GM18867 (cell line): ENCODE data around the gene MBP.

Experiments used
- ATAC-seq: cut with Tn5 transposase; IDR thresholded peaks from one replicate; pipeline ENCODE4 v1.9.1; 2021; ENCODE audit warnings: mild to moderate bottlenecking, moderate library complexity; ENCODE audit not compliant: unreplicated experiment

Gene MBP

DNA sequence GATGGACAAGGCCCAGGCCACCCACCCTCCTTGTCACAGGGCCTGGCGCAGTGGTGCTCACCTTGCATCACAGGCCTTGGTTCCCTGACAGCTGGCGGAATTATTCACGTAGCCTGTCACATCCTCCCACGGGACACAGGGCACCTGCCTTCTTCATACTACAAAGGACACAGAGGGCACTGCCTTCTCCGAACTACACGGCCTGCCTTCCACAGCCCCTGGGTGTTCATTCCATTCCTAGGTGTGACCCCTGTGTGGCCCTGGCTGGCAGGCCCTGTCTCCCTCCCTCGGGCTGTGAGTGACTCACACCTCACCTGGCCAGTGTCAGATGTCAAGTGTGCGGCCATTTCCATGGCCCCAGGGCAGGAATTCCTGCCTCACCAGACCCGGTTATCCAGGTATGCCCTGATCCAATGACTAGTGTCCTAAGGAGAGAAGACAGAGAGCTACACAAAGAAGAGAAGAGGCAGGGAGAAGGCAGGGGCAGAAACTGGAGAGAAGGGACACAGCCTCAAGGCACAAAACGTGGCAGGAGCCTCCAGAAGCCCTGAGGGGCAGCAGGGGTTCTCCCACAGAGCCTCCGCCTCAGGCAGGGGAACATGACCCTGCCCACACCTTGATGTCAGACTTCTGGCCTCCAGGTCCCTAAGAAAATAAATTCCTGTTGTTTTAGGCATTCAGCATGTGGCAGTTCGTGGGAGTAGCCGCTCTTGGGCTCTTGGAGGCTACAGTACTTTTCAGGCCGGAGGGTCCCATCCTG, 43.4 kb downstream of the MBP start:
- no peak for ATAC-seq

DNA sequence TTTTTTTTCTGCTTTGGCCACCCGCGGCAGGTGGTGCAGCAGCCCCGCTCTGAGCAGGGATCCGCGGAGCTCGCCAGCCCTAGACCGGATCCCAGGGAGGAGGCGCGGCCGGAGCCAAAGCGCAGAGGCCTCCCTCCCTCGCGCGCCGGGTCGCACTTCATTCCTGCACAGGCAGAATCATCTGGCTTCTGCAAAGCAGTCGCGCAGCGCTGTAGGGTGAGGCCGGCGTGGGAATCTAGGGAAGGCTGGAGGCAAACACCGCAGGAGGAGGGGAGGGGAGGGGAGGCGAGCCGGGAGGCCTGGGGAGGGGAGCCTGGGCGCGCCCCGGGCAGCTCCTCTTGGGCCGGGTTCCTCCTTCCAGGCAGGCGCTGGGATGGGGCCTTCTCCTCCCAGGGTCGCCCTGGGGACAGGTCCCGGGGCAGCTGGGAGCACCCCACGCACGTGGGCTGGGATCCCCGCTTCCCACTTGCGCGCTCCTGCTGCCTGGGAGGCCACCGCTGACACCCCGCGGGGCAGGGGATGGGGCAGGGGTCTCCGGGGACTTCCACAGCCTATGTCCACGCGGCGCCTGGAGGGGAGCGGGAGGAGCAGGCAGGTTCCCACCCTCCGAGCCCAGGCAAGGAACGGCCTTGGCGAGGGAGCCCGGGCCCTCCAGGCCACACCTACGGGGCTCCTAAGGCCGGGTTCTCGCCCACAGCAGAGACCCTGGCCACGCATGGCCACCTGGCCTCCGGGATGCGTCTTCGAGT, 45.0 kb downstream of the MBP start:
- ATAC-seq: no peak

DNA sequence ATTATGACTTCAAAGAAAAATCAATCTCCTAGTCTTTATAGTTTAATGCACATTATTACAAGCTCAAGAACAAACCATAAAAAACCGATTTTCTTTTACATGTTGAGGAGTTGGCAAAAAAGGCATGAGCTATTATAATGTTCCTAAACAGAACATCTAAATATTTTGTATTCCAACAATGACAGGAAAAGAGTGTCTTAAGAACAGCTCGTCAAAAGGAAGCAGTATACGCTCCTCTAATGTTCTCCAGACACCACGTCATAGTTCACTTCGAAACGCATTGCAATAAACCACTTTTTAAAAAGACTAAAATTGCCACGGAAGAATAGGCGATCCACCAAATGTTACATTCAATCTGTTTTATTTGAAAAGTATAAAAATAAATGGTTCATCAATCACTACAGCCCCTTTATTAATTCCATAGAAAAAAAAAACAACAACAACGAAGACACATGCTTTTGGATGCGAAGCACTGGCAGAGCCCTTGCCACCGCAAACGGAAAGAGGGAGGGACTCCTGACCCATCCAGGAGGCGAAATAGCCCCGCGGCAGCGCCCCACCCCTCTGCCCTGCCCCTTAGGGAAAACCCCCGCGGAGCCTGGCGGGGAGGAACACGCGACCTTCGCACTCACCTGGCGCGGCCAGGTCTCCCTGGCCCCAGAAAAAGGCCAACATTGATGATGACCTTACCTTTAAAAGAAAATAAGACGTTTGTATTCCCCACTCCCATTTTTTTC, 45.8 kb downstream of the MBP start:
- no peak for ATAC-seq

DNA sequence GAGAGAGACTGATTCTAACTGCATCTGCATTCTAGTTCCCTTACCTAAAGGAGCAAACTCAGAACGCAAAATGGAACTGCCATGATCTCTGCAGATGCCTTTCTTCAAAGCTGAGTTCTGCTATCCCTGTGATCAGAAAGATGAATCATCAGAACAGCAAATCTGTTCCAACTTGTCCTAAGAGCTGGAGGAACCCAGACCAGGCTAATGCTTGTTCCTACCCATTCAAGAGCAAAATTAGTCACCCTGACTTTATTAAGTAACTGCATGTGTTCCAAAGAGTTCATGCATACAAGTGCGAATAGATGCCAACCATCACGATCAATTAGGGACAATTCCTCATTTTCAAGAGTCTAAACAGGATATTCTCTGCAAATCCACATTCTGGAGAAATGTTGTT, 46.5 kb downstream of the MBP start:
- ATAC-seq: no peak

DNA sequence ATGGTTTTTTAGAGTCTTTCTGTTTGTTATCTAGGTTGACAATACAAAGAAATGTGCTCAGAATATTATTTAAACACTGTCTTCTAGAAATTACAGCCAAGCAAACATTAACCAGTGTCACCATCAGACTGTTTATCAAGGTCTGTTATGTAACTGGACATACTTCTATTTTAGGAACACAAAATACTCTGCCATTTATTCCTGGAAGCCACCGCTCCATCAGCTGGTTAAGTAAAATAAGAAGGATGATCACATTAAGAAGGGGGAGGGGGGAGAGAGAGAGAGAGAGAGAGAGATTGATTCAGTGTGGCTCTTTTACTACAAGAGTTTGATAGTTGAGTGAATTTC, 47.9 kb downstream of the MBP start:
- ATAC-seq: no peak

DNA sequence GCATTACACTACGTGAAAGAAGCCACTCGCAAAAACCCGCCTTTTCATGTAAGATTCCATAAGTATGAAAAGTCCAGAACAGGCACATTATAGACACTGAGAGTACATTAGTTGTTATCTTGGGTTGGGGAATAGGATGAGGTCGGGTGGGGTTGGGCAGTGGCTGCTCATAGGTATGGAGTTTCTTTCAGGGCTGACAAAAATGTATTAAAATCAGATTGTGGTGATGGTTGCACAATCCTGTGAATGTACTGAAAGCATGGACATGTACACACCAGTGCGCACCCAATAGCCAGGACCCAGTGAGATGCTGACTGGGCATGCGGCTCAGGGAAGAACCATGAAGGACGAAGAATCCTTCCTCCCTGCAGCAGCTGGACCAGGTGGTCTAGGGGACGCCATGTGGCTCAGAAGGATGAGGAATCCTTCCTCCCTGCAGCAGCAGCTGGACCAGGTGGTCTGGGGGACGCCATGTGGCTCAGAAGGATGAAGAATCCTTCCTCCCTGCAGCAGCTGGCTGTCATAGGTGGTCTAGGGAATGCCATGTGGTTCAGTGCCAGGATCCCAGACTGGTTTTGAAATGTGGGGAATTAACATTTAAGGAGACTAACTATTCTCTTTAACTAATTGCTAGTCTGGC, 50.1 kb downstream of the MBP start:
- no peak for ATAC-seq

DNA sequence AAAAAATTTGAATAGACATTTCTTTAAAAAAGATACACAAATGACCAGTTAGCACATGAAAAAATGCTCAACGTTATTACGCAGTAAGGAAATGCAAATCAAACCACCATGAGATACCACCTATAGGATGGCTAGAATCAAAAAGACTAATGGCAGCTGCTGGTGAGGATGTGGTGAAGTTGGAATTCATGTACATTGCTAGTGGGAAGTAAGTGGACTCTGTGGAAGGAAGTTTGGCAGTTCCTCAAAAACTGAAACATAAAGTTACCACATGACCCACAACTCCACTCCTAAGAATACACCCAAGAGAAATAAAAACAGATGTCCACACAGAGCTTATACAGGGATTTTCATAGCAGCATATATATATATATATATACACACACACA, 51.2 kb downstream of the MBP start:
- ATAC-seq: no peak

DNA sequence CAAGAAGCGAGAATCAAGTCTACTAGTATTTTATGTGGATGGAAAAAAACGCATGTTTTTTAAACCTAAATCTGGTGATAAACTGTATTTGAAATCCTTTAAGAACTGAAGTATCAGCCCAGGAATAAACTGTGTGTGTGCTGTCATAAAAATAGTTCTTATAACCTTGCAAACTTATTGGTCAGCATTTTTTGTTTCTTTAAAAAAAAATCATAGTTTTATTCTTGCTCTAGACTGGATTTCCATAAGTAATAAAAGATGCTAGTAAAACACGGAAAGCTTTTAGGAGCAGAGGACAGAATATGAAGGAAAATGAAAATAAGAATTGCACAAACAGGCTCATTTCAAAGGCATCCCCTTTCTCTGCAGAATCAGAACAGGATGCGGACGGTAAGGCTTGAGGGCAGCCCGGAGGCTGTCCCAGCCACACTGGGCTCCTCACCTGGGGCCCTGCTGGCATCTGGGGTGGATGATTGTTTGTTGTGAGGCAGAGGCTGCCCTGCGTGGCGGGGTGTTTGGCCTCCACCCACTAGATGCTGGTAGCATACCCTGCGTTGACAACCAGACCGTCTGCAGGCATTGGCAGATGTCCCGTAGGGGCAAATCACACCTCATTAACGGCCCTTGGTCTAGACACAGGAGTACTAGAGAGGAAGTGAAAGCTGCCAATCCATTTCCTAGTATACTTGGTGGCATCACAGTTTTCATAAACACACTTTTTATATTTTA, 52.5 kb downstream of the MBP start:
- peak; percentile 97 for ATAC-seq

DNA sequence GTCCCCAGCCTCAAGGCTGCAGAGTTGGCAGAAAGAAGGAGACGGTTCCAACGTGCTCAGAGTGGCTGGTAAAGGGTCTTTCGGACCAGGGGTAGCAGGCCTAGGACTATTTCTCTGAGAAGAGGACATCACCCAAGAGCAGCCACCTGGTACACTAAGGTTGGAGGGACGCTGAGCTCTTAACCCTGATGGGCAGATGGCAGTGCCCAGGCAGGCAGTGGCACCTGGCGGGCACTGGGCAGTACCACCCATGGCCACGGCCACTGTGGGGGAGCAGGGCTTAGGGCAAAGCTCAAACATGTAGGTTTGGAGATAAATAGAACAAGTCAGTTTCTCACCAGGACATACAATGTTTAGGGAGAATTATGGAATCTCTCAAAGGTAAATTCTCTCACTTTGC, 53.5 kb downstream of the MBP start:
- ATAC-seq: no peak

DNA sequence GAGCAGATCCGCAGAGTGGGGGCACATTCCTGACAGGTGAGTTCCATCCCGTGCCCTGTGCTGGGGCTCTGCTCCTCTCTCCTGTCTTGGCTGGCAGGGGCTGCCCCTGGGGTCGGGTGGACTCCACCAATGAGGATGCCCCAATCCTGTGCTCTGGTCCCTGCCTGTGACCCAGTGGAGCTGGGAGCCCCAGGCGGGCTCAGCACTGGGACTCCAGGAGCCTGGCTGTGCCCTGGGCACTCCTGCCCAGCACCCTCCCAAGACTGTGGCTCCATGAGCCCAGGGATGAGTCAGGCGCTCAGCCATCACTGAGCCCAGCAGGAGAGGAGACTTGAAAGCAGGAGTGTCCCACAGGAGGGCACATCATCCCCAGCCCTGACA, 53.9 kb downstream of the MBP start:
- ATAC-seq: no peak

DNA sequence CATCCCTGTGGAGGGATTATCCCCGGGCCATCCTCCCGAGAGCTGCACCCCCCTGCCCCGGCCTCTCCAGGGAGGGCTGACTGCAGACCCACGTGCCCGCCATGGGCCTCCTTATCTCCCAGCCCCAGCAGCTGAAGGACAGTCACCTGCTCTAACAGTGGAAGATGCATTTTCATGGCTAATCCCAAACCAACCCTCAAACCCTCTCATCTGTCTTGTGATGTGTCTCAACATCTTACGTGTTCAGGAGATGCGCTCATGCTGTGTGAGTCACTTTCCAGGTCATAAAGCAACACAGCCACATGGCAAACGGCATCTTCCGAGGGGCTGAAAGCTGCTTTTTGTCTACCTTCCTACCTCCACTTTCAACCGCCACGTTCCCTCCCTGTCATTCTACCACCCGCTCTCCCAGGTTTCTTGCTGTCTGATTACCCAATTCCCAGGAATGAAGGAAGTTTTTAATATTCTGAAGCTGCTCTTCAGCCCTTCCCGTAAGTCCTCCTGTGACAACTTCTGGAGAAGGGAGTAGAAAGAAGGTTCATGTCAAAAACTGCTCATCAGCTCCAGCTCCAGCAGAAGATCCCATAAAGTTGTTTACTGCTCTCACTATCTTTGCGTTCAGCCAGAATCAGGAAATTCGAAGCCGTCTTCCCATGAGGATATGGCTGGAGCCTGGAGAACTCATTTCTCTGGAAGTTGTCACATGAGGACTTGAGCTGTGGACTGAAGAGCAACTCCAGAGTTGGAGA, 54.5 kb downstream of the MBP start:
- ATAC-seq: no peak

DNA sequence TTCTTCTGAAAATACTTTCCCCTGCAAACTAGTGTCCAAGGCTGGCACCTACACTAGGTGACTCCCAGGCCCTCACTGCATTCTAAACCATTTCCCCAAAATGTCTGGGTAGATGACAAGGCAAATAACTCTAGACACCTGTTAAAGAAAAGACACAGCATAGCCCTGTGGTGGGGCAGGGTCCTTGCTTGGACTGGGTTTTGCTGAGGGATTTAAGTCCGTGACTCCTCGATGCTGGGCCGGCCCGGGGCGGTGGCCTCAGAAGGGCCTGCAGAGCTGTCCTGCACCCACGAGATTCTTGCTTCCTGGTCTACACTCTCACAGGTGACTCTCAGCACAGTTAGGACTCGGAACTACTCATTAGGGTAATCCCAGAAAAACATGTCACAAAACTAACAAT, 55.2 kb downstream of the MBP start:
- no peak for ATAC-seq

DNA sequence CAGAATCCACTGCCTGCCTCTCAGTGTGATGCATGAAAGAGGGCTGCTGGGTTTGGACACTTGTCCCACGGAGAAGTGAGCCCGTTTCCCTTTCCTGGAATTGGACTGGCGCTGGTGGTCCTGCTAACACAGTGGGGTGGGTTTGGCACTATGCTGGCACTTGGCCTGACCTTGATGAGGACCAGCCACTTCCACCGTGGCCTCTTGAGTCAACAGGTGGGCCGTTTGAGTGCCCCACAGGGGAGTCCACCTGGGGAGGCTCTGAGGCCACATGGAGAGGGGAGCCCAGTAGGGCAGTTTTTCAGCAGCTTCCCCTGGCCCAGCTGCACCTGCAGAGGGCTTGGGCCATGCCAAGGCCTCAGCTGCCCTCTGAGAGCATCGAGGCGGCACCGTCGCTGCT, 56.5 kb downstream of the MBP start:
- ATAC-seq: no peak

DNA sequence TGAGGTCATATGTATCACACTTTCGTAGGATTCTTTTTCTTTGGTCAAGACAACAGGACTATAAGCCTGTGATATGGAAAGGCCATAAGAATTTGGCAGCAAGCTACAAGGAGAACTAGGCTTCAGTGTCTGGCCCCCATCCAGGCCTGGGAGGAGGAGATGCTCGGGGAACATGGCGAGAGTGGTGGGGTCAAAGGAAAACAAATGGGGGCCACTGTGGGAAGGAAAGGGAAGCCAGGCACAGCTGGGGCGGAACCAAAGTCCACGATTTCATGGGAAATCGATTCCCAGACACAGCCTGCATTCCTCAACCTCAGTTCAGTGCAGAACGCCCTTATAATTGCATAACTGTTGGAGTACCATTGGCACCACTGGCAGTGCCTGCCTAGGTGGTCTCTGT, 58.2 kb downstream of the MBP start:
- ATAC-seq: no peak

DNA sequence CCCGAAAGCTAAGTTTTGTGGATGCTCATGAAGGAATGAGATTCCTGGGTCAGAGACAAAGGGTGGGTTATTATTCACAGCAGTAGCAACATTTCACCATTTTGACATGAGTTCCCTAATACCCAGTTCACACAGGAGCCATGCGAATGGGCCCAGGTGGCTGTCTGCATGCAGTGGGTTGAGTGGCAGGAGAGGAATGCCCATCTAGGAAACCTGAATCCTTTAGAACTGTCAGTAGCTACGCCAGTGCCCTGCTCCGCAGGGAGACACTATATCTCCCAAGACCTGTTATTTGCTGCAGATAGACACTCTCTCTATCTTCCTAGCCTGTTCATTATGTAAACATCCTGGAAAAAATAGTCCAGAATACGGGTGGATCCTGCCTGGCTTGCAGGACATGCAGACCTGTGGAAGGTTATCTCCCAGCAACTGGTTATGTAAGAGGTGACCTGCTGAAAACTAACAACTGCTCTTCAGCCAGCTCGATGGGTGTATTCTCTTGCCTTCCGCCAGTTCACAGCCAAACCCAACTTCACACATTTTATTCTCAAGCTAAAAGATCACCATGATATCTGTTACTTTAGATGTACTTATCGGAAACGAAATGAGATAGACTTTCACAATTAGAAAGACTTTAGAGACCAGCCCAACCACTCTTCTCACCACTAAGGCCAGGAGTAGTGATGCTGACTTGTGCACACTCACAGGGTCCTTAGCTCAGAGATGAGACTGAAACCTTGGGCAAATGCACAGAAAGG, 59.1 kb downstream of the MBP start:
- peak; percentile 71 for ATAC-seq

DNA sequence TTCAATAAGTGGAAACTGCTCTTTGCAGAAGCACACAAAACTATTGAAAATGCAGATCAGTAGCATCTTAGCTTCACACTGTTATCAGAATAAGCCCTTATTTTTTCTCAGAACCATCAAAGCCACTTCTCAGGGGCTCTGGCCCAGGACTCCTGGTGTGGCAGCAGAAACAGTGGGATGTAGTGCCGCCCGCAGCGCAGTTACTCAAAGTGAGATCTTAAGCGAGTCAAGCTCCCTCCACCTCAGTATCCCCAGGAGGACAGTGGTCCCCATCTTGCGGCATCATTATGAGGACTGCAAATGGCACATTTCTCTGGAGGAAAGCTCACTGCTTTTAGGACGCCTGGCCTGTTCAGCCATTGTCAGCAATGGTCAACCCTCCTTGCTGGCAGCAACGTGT, 60.0 kb downstream of the MBP start:
- ATAC-seq: no peak

DNA sequence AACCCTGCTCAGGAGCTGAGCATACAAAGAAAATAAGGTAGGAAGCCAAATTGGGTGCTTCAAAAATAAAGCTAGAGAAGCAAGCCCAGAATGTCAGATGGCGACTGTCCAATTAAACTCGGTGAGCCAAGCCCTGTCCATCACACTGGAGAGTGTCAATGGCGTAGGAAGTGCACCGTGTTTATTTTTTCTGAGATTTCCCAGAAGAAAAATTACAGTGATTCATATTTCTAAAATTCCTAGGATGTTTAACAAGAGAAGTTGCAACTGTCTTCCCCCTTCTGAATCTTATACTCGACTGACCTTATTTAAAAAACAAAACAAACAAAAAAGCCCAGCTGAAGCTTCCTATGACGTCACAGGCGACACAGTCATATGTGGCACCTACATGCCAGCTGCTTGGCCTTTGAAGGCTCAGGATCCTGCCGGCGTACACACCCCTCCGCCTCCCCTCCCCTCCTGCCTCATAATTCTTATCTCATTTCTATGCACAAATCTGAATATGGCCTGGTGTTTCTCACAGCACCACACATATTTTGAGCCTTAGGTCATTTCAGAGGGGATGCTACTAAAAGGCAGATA, 60.8 kb downstream of the MBP start:
- ATAC-seq: no peak

DNA sequence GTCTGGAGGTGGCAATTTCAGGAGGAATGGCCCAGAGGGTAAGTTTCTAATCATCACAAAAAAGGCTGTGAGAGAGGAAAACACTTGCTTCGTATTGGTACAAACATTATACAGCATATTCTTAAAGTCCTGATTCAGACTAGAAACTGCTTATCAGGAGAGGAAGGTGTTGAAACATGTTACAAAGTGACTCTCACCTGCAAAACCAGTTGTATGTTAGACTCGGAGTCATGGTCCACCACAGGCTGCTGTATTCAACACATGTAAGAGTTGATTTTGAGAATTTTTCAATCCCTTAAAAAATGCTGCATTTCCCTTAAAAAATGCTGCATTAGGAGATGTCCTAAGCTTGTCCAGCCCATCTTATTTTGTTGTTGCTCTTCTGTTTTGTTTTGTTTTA, 61.5 kb downstream of the MBP start:
- ATAC-seq: no peak

DNA sequence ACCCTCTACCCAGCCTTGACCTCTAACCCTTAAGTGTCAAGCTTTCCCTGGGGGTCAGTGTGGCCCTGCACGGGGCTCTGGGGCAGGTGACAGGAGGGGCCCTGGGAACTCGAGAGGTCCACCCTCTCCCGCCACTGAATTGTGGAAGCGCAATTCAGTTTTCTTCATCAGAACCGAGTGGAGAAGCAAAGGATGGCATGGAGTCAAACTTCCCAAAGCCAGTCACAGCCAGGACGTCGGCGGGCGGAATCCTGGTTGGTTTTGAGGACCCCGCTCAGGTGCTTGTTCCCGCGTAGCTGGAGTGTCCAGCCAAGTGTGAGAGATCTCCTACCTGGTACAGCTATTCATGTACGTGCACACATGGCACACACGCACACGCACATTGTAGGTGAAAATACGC, 62.0 kb downstream of the MBP start:
- ATAC-seq: no peak
